Measurements from ENCODE around the gene PRRG3. TPM values are rescaled to one million over a fixed set of nuclear protein-coding genes. Genes with fewer than 3 reads are reported as not detected.

Gene PRRG3
- total RNA-seq, result 1 to 10 TPM in 1 of 6 donors, under 1 TPM in 3, not detected in 2; 0.20 to 4.1 (median 0.21) TPM

DNA sequence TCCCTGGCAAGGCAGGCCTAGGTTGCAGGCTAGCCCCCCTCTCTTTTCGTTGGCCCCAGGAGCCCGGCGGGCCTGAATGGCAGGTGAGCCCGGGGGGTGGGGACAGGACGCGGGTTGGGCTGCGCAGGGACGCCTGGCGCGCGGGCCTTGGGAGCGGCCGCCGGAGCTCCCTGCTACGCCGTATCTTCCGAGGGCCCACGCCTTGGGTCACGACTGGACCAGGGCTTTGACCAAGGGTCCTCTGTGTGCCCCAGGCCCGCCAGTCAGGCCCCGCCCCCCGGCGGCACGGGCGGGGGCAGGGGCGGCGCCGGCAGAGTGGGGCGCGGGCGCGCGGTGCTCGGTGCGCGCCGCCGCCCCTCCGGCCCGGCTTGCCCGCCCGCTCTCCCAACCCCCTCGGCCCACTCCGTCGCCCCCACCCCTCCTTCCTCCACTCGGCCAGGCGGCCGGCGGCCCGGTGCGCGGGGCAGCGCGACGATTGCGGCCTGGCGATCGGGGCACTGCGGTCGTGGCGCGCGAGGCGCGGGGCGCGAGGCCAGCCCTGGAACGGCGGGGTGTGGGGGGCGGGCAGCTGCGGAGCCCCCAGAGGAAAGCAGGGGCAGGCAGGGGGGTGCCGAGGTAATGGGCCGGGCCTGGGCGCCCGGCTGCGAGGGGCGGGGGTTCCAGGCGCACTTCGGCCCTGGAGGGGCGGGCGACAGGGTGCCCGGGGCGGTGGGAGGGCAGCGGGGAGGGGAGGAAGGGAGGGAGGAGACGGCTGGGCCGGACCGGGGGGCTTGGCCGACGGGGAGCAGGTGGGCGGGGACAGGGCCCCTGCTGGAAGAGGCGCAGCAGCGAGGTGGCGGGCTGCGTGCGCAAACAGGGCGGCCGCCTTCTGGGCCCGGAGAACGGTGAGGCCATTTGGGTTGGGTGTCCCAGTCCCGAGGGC is at the start of gene PRRG3:
Gene PRRG3 (plus strand): TSS at position 798 of the 922 bp plus-strand sequence. CDS start 3,357 bp downstream, outside the sequence.
- Histone ChIP-seq H3K4me3 (peak within 1 kb of the TSS in 3 of 4 donors; percentile 29 to 37 (median 36)), H3K9me3 (no peaks in the 10 kb centered on the region), H3K4me1 (peaks cover 0 to 10% (median 0%) of the 10 kb centered on the region in 4 donors), H3K36me3 (no peaks in the 10 kb centered on the region), H3K27ac (no peak within 1 kb of the TSS), H3K27me3 (peaks cover 0 to 5% (median 0%) of the 10 kb centered on the region in 4 donors)
- TF ChIP-seq POLR2A (IDR thresholded peaks at IDR 0.05), result no peak
- TF ChIP-seq, protein P1, sequence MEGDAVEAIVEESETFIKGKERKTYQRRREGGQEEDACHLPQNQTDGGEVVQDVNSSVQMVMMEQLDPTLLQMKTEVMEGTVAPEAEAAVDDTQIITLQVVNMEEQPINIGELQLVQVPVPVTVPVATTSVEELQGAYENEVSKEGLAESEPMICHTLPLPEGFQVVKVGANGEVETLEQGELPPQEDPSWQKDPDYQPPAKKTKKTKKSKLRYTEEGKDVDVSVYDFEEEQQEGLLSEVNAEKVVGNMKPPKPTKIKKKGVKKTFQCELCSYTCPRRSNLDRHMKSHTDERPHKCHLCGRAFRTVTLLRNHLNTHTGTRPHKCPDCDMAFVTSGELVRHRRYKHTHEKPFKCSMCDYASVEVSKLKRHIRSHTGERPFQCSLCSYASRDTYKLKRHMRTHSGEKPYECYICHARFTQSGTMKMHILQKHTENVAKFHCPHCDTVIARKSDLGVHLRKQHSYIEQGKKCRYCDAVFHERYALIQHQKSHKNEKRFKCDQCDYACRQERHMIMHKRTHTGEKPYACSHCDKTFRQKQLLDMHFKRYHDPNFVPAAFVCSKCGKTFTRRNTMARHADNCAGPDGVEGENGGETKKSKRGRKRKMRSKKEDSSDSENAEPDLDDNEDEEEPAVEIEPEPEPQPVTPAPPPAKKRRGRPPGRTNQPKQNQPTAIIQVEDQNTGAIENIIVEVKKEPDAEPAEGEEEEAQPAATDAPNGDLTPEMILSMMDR (IDR thresholded peaks at IDR 0.05), result no peak
- no peak for TF ChIP-seq POLR2AphosphoS5 (IDR thresholded peaks at IDR 0.05)
- no peak for TF ChIP-seq EP300 (IDR thresholded peaks at IDR 0.05)
- WGBS, 2 donors, result 2 to 42% methylated on average over 11 to 40 of the region's 100 CpGs
- peak; percentile 18 to 73 for DNase-seq
- ATAC-seq (ENCODE audit: low FRiP score in 2 of 2), result peak in 1 of 2 donors; percentile 57

DNA sequence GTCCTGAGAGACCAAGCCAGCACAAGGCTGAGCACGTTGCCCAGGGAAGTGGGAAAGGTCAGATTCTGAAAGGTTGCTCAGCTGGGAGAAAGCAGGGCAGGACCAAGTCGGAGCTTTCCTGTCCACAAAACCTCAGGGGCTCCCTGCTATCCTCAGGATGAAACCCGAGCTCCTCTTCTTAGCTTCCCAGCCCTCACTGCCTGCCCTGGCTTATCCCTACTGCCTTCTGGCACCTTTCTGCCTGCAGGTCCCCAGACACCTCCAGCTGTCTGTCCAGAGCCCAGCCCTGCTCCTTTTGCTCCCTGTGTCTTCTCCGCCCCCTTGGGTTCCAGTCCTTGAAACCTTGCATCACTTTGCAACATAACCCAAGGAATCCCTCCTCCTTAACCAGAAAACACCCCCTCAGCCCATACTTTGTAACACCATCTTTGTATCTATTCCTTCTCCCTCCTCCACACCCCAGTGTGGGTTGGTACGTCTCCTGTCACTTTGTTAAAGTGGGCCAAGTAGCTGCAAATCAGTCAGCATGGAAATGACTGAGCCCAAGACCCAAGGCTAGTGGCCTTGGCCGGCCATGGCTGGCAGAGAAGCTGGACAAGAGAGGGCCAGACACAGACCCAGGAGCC is 20.0 kb upstream of the PRRG3 start:
- DNase-seq, result no peak
- Histone ChIP-seq H3K36me3 (no peaks in the 10 kb centered on the region), H3K4me1 (no peaks in the 10 kb centered on the region), H3K4me3 (no peak overlapping the region), H3K27me3 (no peaks in the 10 kb centered on the region), H3K9me3 (no peaks in the 10 kb centered on the region), H3K27ac (no peak overlapping the region)
- TF ChIP-seq EP300 (IDR thresholded peaks at IDR 0.05), result no peak
- TF ChIP-seq POLR2A (IDR thresholded peaks at IDR 0.05), result no peak
- no peak for TF ChIP-seq POLR2AphosphoS5 (IDR thresholded peaks at IDR 0.05)
- TF ChIP-seq, protein P1 (IDR thresholded peaks at IDR 0.05), result no peak
- ATAC-seq (ENCODE audit: low FRiP score in 2 of 2), result no peak
- WGBS, 2 donors, result 60 to 79% methylated on average over 3 to 6 of the region's 6 CpGs

DNA sequence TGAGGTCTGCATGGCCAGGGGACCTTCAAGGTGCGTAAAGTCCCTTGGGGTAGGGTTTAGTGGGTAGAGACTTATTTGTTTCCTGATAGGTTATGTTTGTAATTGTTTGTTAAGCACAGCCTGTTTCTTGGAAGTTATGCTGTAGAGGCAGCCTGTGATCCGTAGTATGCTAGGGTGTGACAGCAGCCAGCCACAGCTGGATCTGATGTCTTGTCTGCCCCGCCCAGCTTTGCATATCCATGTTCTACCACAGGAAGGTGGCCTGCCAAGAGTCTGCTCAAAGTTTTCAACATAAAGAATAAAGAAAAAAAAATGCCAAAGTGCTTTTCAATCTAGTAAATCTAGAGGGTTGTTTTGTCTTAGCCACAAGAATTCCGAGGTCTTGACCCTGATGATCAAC is 19.1 kb upstream of the PRRG3 start:
- Histone ChIP-seq H3K36me3 (no peaks in the 10 kb centered on the region), H3K27me3 (no peaks in the 10 kb centered on the region), H3K27ac (no peak overlapping the region), H3K4me1 (no peaks in the 10 kb centered on the region), H3K4me3 (no peak overlapping the region), H3K9me3 (no peaks in the 10 kb centered on the region)
- whole genome bisulfite sequencing, 2 donors, result 59 to 63% methylated on average over 1 to 4 of the region's 4 CpGs
- TF ChIP-seq POLR2A (IDR thresholded peaks at IDR 0.05), result no peak
- TF ChIP-seq POLR2AphosphoS5 (IDR thresholded peaks at IDR 0.05), result no peak
- no peak for TF ChIP-seq EP300 (IDR thresholded peaks at IDR 0.05)
- TF ChIP-seq, protein P1 (IDR thresholded peaks at IDR 0.05), result no peak
- DNase-seq, result no peak
- no peak for ATAC-seq (ENCODE audit: low FRiP score in 2 of 2)

DNA sequence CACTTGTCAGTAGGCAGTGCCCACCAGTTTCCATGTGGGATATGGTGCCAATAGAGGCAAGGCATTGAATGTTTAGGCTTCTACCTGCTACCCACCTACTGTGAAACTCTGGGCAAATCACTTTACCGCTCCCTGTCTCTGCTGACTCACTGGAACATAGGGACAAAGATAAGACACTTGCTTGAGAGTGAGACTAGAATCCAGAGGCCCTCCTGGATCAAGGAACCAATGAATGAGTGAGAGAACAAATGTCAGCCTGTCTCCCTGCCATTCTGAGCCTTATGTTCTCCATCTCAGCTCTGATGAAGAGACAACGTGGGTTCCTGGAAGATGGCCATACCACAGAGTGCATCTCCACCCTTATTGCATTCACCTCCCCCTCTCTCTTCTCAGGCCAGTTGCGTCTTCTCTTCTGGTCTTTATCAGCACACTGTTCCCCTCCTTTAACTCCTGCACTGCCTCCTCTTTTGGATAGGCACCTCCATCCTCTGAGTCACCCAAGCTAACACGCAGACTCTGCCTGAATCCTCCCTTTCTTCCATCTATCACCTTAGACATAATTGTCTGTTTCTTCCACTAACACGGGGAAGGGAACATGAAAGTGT is 15.4 kb upstream of the PRRG3 start:
- Histone ChIP-seq H3K4me1 (no peaks in the 10 kb centered on the region), H3K27ac (no peak overlapping the region), H3K4me3 (no peak overlapping the region), H3K36me3 (no peaks in the 10 kb centered on the region), H3K9me3 (no peaks in the 10 kb centered on the region), H3K27me3 (no peaks in the 10 kb centered on the region)
- no peak for TF ChIP-seq POLR2AphosphoS5 (IDR thresholded peaks at IDR 0.05)
- TF ChIP-seq POLR2A (IDR thresholded peaks at IDR 0.05), result no peak
- TF ChIP-seq, protein P1 (IDR thresholded peaks at IDR 0.05), result no peak
- no peak for TF ChIP-seq EP300 (IDR thresholded peaks at IDR 0.05)
- 60 to 70% methylated on average over 3 to 5 of the region's 5 CpGs for WGBS, 2 donors
- ATAC-seq (ENCODE audit: low FRiP score in 2 of 2) (peak; percentile 20 to 55), DNase-seq (no peak)

Measured in upper lobe of left lung (tissue), 6 donors.